Measurements from ENCODE around the gene GREB1.

DNA sequence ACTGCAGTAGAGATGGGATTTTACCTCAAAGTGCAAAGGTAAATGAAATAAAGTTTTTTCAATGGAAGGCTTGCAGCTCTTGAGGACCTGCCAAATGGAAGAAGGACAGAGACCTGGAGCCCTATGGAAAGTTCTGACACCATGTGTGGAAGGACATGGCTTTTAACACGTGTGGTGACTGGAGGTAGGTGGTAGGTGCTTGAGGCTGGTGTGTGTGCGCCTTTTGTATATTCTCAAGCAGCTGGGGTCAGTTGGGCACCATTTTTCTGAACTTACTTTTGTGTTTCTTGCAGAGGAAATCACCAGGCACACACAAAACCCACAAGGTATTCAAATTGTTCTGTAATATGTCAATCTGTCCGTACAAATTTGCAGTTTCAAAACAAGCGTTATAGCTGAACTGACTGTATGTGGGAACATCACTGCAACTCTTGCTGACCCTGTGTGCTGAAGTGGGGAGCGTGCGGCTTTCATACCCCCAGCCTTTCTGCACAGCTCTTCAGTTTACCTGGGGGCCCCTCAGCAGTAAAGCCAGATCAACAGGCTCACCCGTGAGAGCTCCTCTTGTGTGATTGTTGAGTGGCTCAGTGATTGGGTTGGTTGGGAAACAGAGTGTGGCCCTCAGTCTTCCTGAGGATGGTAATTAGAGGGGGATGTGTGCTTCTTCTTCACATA, 363 bp downstream of the GREB1 start:
- no peak for TF ChIP-seq JUND (IDR thresholded peaks at IDR 0.05)
- TF ChIP-seq, protein P1, sequence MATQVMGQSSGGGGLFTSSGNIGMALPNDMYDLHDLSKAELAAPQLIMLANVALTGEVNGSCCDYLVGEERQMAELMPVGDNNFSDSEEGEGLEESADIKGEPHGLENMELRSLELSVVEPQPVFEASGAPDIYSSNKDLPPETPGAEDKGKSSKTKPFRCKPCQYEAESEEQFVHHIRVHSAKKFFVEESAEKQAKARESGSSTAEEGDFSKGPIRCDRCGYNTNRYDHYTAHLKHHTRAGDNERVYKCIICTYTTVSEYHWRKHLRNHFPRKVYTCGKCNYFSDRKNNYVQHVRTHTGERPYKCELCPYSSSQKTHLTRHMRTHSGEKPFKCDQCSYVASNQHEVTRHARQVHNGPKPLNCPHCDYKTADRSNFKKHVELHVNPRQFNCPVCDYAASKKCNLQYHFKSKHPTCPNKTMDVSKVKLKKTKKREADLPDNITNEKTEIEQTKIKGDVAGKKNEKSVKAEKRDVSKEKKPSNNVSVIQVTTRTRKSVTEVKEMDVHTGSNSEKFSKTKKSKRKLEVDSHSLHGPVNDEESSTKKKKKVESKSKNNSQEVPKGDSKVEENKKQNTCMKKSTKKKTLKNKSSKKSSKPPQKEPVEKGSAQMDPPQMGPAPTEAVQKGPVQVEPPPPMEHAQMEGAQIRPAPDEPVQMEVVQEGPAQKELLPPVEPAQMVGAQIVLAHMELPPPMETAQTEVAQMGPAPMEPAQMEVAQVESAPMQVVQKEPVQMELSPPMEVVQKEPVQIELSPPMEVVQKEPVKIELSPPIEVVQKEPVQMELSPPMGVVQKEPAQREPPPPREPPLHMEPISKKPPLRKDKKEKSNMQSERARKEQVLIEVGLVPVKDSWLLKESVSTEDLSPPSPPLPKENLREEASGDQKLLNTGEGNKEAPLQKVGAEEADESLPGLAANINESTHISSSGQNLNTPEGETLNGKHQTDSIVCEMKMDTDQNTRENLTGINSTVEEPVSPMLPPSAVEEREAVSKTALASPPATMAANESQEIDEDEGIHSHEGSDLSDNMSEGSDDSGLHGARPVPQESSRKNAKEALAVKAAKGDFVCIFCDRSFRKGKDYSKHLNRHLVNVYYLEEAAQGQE (IDR thresholded peaks at IDR 0.05; ENCODE audit: low read depth, low read length): no peak
- no peak for TF ChIP-seq RAD21 (IDR thresholded peaks at IDR 0.05; ENCODE audit: low read length)
- TF ChIP-seq, protein P2, sequence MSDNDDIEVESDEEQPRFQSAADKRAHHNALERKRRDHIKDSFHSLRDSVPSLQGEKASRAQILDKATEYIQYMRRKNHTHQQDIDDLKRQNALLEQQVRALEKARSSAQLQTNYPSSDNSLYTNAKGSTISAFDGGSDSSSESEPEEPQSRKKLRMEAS (IDR thresholded peaks at IDR 0.05; ENCODE audit: low read depth): no peak
